Liver (tissue), 9 donors: ENCODE data around the gene HYKK. TPM values are rescaled to one million over a fixed set of nuclear protein-coding genes. Genes with fewer than 3 reads are reported as not detected.

Source experiments
- DNase-seq: peaks from one replicate; pipeline ENCODE4 v3.0.0-alpha.2; 2017; ENCODE audit warnings: low spot score
- H3K27ac ChIP-seq, 2 donors: one replicate each; pipeline ENCODE4 v1.7.0; 2013; ENCODE audit warnings: inconsistent platforms in 2 of 2, low read length in 2 of 2, control low read depth in 1 of 2, low read depth in 1 of 2, mild to moderate bottlenecking in 1 of 2
- H3K27me3 ChIP-seq, 4 donors: one replicate each; pipeline versions ENCODE4 v1.6.1 to v1.7.0; 2013; ENCODE audit warnings: low read length in 3 of 4, inconsistent platforms in 1 of 4, mild to moderate bottlenecking in 1 of 4, moderate library complexity in 1 of 4; ENCODE audit not compliant: control insufficient read depth in 4 of 4, insufficient read depth in 4 of 4
- H3K36me3 ChIP-seq, 4 donors: one replicate each; pipeline versions ENCODE4 v1.6.1 to v1.7.0; 2013; ENCODE audit warnings: low read length in 3 of 4, mild to moderate bottlenecking in 3 of 4, low read depth in 1 of 4, moderate library complexity in 1 of 4; ENCODE audit not compliant: control insufficient read depth in 4 of 4, insufficient read depth in 3 of 4
- H3K4me1 ChIP-seq, 4 donors: one replicate each; pipeline versions ENCODE4 v1.6.1 to v1.7.0; 2013; ENCODE audit warnings: low read length in 3 of 4, mild to moderate bottlenecking in 3 of 4, moderate library complexity in 1 of 4; ENCODE audit not compliant: control insufficient read depth in 4 of 4, insufficient read depth in 4 of 4
- H3K4me3 ChIP-seq, 3 donors: one replicate each; pipeline versions ENCODE4 v1.6.1 to v1.7.0; 2013; ENCODE audit warnings: low read length in 3 of 3, control low read depth in 1 of 3, low read depth in 1 of 3, mild to moderate bottlenecking in 1 of 3
- H3K9ac ChIP-seq, 2 donors: one replicate each; pipeline ENCODE4 v1.7.0; 2013; ENCODE audit warnings: low read length in 2 of 2, mild to moderate bottlenecking in 2 of 2, moderate library complexity in 2 of 2, control low read depth in 1 of 2, low read depth in 1 of 2
- H3K9me3 ChIP-seq, 4 donors: one replicate each; pipeline versions ENCODE4 v1.6.1 to v1.7.0; 2013; ENCODE audit warnings: low read length in 3 of 4; ENCODE audit not compliant: control insufficient read depth in 4 of 4
- CTCF ChIP-seq: fragments of 150-350 bp; IDR thresholded peaks from 2 replicates; pipeline ENCODE4 v1.5.1; 2017; ENCODE audit warnings: improper control_type of control experiment, low read depth, low read length; ENCODE audit not compliant: missing input control
- EGR1 ChIP-seq, 2 donors: IDR thresholded peaks; 2 replicates each; pipeline ENCODE4 v1.6.1; 2016 to 2018; ENCODE audit warnings: antibody characterized with exemption in 2 of 2, low read depth in 2 of 2
- FOXA1 ChIP-seq: IDR thresholded peaks from 2 replicates; pipeline ENCODE4 v1.6.1; 2016; ENCODE audit warnings: antibody characterized with exemption
- FOXA2 ChIP-seq: IDR thresholded peaks from 2 replicates; pipeline ENCODE4 v1.6.1; 2016; ENCODE audit warnings: antibody characterized with exemption
- GABPA ChIP-seq, 2 donors: IDR thresholded peaks in 1 of 2; conservative IDR thresholded peaks in 1 of 2; 2 replicates each; pipeline ENCODE4 v1.6.1; 2016; ENCODE audit warnings: antibody characterized with exemption in 2 of 2, mild to moderate bottlenecking in 1 of 2, moderate library complexity in 1 of 2
- HNF4G ChIP-seq: IDR thresholded peaks from 2 replicates; pipeline ENCODE4 v1.6.1; 2016; ENCODE audit warnings: antibody characterized with exemption
- NR2F2 ChIP-seq: IDR thresholded peaks from 2 replicates; pipeline ENCODE4 v1.6.1; 2016; ENCODE audit warnings: antibody characterized with exemption
- RXRA ChIP-seq, 2 donors: IDR thresholded peaks; 2 replicates each; pipeline ENCODE4 v1.6.1; 2017 to 2018; ENCODE audit warnings: antibody characterized with exemption in 2 of 2, mild to moderate bottlenecking in 1 of 2
- YY1 ChIP-seq: IDR thresholded peaks from 2 replicates; pipeline ENCODE4 v1.6.1; 2016; ENCODE audit warnings: antibody characterized with exemption, mild to moderate bottlenecking
- ZBTB33 ChIP-seq: IDR thresholded peaks from 2 replicates; pipeline ENCODE4 v1.6.1; 2016; ENCODE audit warnings: antibody characterized with exemption
- WGBS: extraction: QIAGEN DNeasy Blood & Tissue Kit; methylation state at CpG from one replicate; pipeline ENCODE4 v1.1.7; 2013; 5-methylcytosine and 5-hydroxymethylcytosine counted together
- polyA plus RNA-seq, 2 donors: library from polyadenylated mRNA; stranded (reverse) in 1 of 2; unstranded in 1 of 2; fragments of 200-250 nt in 1 of 2; fragments of >200 nt in 1 of 2; fragmentation: Nextera tagmentation in 1 of 2; extraction: Ambion mirVana in 1 of 2; gene quantifications; one replicate each; pipeline versions ENCODE4 v1.2.1 to v1.2.3, GENCODE V29; 2013 to 2015
- total RNA-seq, 2 donors: library from RNA; depleted of rRNA; stranded (reverse); fragments of >200 nt; gene quantifications; one replicate each; pipeline ENCODE4 v1.2.3, GENCODE V29; 2014
- donor health status: healthy.
- donor health status: healthy.
- donor health status: healthy.
- donor health status: healthy.
- donor health status: healthy.

HYKK gene
- total and polyA plus RNA-seq, 4 donors = 1.7 to 7.7 (median 2.2) TPM

GRCh38 chr15:78527325-78527724, 19.9 kb downstream of the HYKK start:
- no peak overlapping the region for H3K9ac ChIP-seq
- H3K4me1 ChIP-seq = peaks cover 0 to 3% (median 0%) of the 10 kb centered on the region in 4 donors
- no peak for DNase-seq
- TF ChIP-seq FOXA1 (no peak), NR2F2 (no peak), YY1 (no peak), RXRA (IDR thresholded peaks at IDR 0.05) (no peak)
- H3K27me3 ChIP-seq = no peaks in the 10 kb centered on the region
- 93% methylated on average over 5 of the region's 5 CpGs for WGBS
- H3K9me3 ChIP-seq = no peaks in the 10 kb centered on the region
- no peak overlapping the region for H3K27ac ChIP-seq
- H3K4me3 ChIP-seq = no peak overlapping the region
- H3K36me3 ChIP-seq = no peaks in the 10 kb centered on the region

DNA sequence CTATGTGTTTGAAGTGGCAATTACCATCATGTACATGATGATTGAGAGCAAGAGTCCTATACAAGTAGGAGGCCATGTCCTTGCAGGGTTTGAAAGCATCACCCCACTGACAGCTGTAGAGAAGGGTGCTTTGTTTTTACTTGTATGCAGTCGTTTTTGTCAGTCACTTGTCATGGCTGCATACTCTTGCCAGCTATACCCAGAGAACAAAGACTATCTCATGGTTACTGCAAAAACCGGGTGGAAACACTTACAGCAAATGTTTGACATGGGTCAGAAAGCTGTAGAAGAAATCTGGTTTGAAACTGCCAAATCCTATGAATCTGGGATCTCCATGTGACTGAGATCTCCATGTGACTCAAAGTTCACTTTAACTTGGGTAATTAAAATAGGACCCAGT, 26.0 kb downstream of the HYKK start:
- peaks cover 0 to 2% (median 0%) of the 10 kb centered on the region in 4 donors for H3K36me3 ChIP-seq
- 74% methylated on average over 2 of the region's 2 CpGs for WGBS
- H3K9ac ChIP-seq = no peak overlapping the region
- no peak for TF ChIP-seq HNF4G
- TF ChIP-seq ZBTB33 = no peak
- no peak for TF ChIP-seq GABPA (IDR thresholded peaks at IDR 0.05 in 1 of 2, conservative IDR thresholded peaks at IDR 0.05 in 1 of 2)
- no peak for TF ChIP-seq FOXA2
- no peak for TF ChIP-seq EGR1 (IDR thresholded peaks at IDR 0.05; ENCODE audit: low read depth in 2 of 2)
- H3K9me3 ChIP-seq = no peaks in the 10 kb centered on the region
- H3K4me3 ChIP-seq = no peak overlapping the region
- H3K4me1 ChIP-seq = no peaks in the 10 kb centered on the region
- H3K27me3 ChIP-seq = no peaks in the 10 kb centered on the region
- DNase-seq = no peak
- H3K27ac ChIP-seq = no peak overlapping the region

DNA sequence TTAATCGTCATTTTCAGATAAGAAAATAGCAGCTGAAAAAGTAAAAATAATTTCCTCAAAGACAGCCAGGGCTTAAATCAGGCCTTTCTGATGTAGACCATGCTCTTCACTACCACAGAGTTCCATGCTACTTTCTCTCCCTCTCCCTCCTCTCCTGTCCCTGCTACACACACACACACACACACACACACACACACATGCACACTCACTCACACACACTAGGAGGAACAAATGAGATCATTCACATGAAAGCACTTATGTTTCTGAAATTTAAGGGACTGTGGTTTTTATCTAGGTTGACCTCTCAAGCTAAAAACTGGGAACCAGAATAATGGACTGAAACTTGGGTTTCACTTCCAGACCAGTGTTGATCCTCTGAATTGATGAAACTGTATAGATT, 28.8 kb downstream of the HYKK start:
- DNase-seq = no peak
- Histone ChIP-seq H3K36me3 (peaks cover 0 to 2% (median 0%) of the 10 kb centered on the region in 4 donors), H3K4me1 (peaks cover 0 to 6% (median under 1%) of the 10 kb centered on the region in 4 donors), H3K9ac (no peak overlapping the region), H3K27me3 (no peaks in the 10 kb centered on the region), H3K4me3 (no peak overlapping the region), H3K27ac (no peak overlapping the region), H3K9me3 (no peaks in the 10 kb centered on the region)
- 95% methylated on average over 1 of the region's 1 CpG for WGBS
- TF ChIP-seq CTCF = no peak
- no peak for TF ChIP-seq RXRA (IDR thresholded peaks at IDR 0.05)
